SHP77 treated with DMSO at 0.1 percent for 48 hours (cell line): ENCODE measurements around the gene SLC4A4.
"Not testable (repeated sequence)": the region's sequence is repeated elsewhere in the genome, so short reads cannot be mapped to it uniquely, and the experiment has no call there.

ENCODE experiments used
- DNase-seq: peaks from one replicate; lab custom pipeline; 2025; lab: John Stamatoyannopoulos, UW

SLC4A4 gene

GRCh38 chr4:71360844-71361243, 22.0 kb downstream of the SLC4A4 start:
- DNase-seq = no peak

- no peak for DNase-seq
Measured at GRCh38 chr4:71361476-71361875, 22.7 kb downstream of the SLC4A4 start.

GRCh38 chr4:71366766-71367165, 27.9 kb downstream of the SLC4A4 start:
- no peak for DNase-seq

- DNase-seq = no peak
Measured at GRCh38 chr4:71367546-71367945, 28.7 kb downstream of the SLC4A4 start.

- no peak for DNase-seq
Measured at GRCh38 chr4:71368906-71369305, 30.1 kb downstream of the SLC4A4 start.

- DNase-seq = no peak
Measured at GRCh38 chr4:71369536-71369935, 30.7 kb downstream of the SLC4A4 start.

GRCh38 chr4:71375494-71375893, 36.7 kb downstream of the SLC4A4 start:
- no peak for DNase-seq

- no peak for DNase-seq
Measured at GRCh38 chr4:71377561-71377960, 38.7 kb downstream of the SLC4A4 start.

- no peak for DNase-seq
Measured at GRCh38 chr4:71379126-71379525, 40.3 kb downstream of the SLC4A4 start.

- DNase-seq = no peak
Measured at GRCh38 chr4:71380788-71381187, 42.0 kb downstream of the SLC4A4 start.

- DNase-seq = no peak
Measured at GRCh38 chr4:71382125-71382899, 43.5 kb downstream of the SLC4A4 start.

- no peak for DNase-seq
Measured at GRCh38 chr4:71382900-71383560, 44.2 kb downstream of the SLC4A4 start.

- DNase-seq = no peak
Measured at GRCh38 chr4:71383984-71384383, 45.2 kb downstream of the SLC4A4 start.

- no peak for DNase-seq
Measured at GRCh38 chr4:71389149-71389827, 50.5 kb downstream of the SLC4A4 start.

- no peak for DNase-seq
Measured at GRCh38 chr4:71392109-71392508, 53.3 kb downstream of the SLC4A4 start.

- no peak for DNase-seq
Measured at GRCh38 chr4:71396382-71396781, 57.6 kb downstream of the SLC4A4 start.

GRCh38 chr4:71400810-71401209, 62.0 kb downstream of the SLC4A4 start:
- DNase-seq = no peak

GRCh38 chr4:71402616-71403015, 63.8 kb downstream of the SLC4A4 start:
- no peak for DNase-seq

- no peak for DNase-seq
Measured at GRCh38 chr4:71404049-71404448, 65.2 kb downstream of the SLC4A4 start.

- DNase-seq = no peak
Measured at GRCh38 chr4:71405791-71406190, 67.0 kb downstream of the SLC4A4 start.

GRCh38 chr4:71406459-71406963, 67.7 kb downstream of the SLC4A4 start:
- no peak for DNase-seq

GRCh38 chr4:71408961-71409360, 70.1 kb downstream of the SLC4A4 start:
- not testable (repeated sequence) for DNase-seq

GRCh38 chr4:71411981-71412380, 73.2 kb downstream of the SLC4A4 start:
- DNase-seq = no peak
